Measurements from ENCODE around the gene SPECC1L.

GRCh38 chr22:24446260-24446611, 175.6 kb downstream of the SPECC1L start:
- TF ChIP-seq CEBPB (IDR thresholded peaks at IDR 0.05) (no peak), RAD21 (IDR thresholded peaks at IDR 0.05; ENCODE audit: low read depth) (no peak), EGR1 (IDR thresholded peaks at IDR 0.05) (no peak), YY1 (IDR thresholded peaks at IDR 0.05; ENCODE audit: low read depth) (no peak), EP300 (IDR thresholded peaks at IDR 0.05; ENCODE audit: borderline replicate concordance) (no peak), TEAD4 (IDR thresholded peaks at IDR 0.05) (no peak)
- TF ChIP-seq, protein P1, sequence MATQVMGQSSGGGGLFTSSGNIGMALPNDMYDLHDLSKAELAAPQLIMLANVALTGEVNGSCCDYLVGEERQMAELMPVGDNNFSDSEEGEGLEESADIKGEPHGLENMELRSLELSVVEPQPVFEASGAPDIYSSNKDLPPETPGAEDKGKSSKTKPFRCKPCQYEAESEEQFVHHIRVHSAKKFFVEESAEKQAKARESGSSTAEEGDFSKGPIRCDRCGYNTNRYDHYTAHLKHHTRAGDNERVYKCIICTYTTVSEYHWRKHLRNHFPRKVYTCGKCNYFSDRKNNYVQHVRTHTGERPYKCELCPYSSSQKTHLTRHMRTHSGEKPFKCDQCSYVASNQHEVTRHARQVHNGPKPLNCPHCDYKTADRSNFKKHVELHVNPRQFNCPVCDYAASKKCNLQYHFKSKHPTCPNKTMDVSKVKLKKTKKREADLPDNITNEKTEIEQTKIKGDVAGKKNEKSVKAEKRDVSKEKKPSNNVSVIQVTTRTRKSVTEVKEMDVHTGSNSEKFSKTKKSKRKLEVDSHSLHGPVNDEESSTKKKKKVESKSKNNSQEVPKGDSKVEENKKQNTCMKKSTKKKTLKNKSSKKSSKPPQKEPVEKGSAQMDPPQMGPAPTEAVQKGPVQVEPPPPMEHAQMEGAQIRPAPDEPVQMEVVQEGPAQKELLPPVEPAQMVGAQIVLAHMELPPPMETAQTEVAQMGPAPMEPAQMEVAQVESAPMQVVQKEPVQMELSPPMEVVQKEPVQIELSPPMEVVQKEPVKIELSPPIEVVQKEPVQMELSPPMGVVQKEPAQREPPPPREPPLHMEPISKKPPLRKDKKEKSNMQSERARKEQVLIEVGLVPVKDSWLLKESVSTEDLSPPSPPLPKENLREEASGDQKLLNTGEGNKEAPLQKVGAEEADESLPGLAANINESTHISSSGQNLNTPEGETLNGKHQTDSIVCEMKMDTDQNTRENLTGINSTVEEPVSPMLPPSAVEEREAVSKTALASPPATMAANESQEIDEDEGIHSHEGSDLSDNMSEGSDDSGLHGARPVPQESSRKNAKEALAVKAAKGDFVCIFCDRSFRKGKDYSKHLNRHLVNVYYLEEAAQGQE (IDR thresholded peaks at IDR 0.05; ENCODE audit: low read depth) = no peak
- TF ChIP-seq, protein P2, sequence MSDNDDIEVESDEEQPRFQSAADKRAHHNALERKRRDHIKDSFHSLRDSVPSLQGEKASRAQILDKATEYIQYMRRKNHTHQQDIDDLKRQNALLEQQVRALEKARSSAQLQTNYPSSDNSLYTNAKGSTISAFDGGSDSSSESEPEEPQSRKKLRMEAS (IDR thresholded peaks at IDR 0.05) = no peak
- TF ChIP-seq, protein P3, sequence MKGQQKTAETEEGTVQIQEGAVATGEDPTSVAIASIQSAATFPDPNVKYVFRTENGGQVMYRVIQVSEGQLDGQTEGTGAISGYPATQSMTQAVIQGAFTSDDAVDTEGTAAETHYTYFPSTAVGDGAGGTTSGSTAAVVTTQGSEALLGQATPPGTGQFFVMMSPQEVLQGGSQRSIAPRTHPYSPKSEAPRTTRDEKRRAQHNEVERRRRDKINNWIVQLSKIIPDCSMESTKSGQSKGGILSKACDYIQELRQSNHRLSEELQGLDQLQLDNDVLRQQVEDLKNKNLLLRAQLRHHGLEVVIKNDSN (IDR thresholded peaks at IDR 0.05) = no peak
